C4-2B (cell line): ENCODE data around the gene USP6NL.

ENCODE experiments used
- CTCF ChIP-seq: fragments of 450-650 bp; conservative IDR thresholded peaks from 2 replicates; pipeline ENCODE4 v1.5.1; 2017; ENCODE audit warnings: mild to moderate bottlenecking
- ZFX ChIP-seq: fragments of 450-650 bp; IDR thresholded peaks from 2 replicates; pipeline ENCODE4 v1.6.1; 2017

- TF ChIP-seq CTCF (no peak), ZFX (no peak)
Observed at GRCh38 chr10:11511321-11511720, 100.1 kb downstream of the USP6NL start.
